ENCODE data around the gene ADIPOR2.

- no peak for TF ChIP-seq ZNF274 (IDR thresholded peaks at IDR 0.05; ENCODE audit: low read depth, low read length)
- no peak for TF ChIP-seq SUZ12 (IDR thresholded peaks at IDR 0.05; ENCODE audit: extremely low read depth, insufficient read depth, insufficient read length)
- TF ChIP-seq YY1 (IDR thresholded peaks at IDR 0.05; ENCODE audit: insufficient read depth, insufficient read length): no peak
Observed at GRCh38 chr12:1778911-1779310, 88.0 kb downstream of the ADIPOR2 start.
